ENCODE measurements around the gene NAP1L4. TPM values are rescaled to one million over a fixed set of nuclear protein-coding genes. Genes with fewer than 3 reads are reported as not detected.

Gene NAP1L4
- total RNA-seq, 2 experiments from 2014 or later = 262 to 285 TPM

GRCh38 chr11:2901196-2901796, 90.8 kb downstream of the NAP1L4 start:
- H3K27me3 Mint-ChIP-seq = no peaks in the 10 kb centered on the region
- DNase-seq = no peak
- Histone ChIP-seq H3K27ac (ENCODE audit: low read depth in 1 of 2, low read length in 2 of 2) (peak overlapping the region in 1 of 2 donors; percentile 18), H3K4me1 (ENCODE audit: insufficient read depth, low read length) (peaks cover 56% of the 10 kb centered on the region), H3K36me3 (ENCODE audit: insufficient read depth, low read length) (peaks cover 3% of the 10 kb centered on the region), H3K4me3 (ENCODE audit: low read length) (peak overlapping the region; percentile 69), H3K9me3 (ENCODE audit: control insufficient read depth in 1 of 2, insufficient read depth in 1 of 2, low read length in 2 of 2) (peaks cover 0 to 5% of the 10 kb centered on the region in 2 experiments), H3K27me3 (ENCODE audit: control insufficient read depth in 1 of 2, insufficient read depth in 2 of 2, low read length in 2 of 2) (no peaks in the 10 kb centered on the region)
- no peak for TF ChIP-seq CTCF (IDR thresholded peaks at IDR 0.05)
- intact Hi-C loops (cut with DNase I, micrococcal nuclease) = loop anchor here in 1 of 2 experiments (5.0 kb wide), 1 partner anchor 91 kb away; the partner anchor contains the start of gene NAP1L4
- no peak for ATAC-seq (ENCODE audit: poor library complexity)
- H3K4me3 Mint-ChIP-seq = peak overlapping the region; percentile 86
- H3K9me3 Mint-ChIP-seq = no peaks in the 10 kb centered on the region
- peak overlapping the region; percentile 56 for H3K27ac Mint-ChIP-seq
- ChIA-PET CTCF (interaction anchor here (1.2 to 3.0 kb wide), 4 partner anchors 9 to 369 kb away, joined by 3 to 13 read pairs (median 8); partner anchors contain the start of gene PHLDA2), POLR2A (interaction anchor here (3.2 kb wide), 1 partner anchor 10 kb away, joined by 18 read pairs; no protein-coding TSS in a partner anchor)
- peaks cover 49% of the 10 kb centered on the region for H3K4me1 Mint-ChIP-seq (ENCODE audit: low read depth)
- H3K36me3 Mint-ChIP-seq (ENCODE audit: low read depth) = peaks cover 5% of the 10 kb centered on the region

- no peak for TF ChIP-seq CTCF (IDR thresholded peaks at IDR 0.05)
- H3K27ac Mint-ChIP-seq = peak overlapping the region; percentile 58
- H3K27me3 ChIP-seq (ENCODE audit: control insufficient read depth in 1 of 2, insufficient read depth in 2 of 2, low read length in 2 of 2) = no peaks in the 10 kb centered on the region
- H3K9me3 Mint-ChIP-seq = no peaks in the 10 kb centered on the region
- H3K36me3 Mint-ChIP-seq (ENCODE audit: low read depth) = no peaks in the 10 kb centered on the region
- DNase-seq = peak in 1 of 14 experiments; percentile 40
- no peaks in the 10 kb centered on the region for H3K9me3 ChIP-seq (ENCODE audit: control insufficient read depth in 1 of 2, insufficient read depth in 1 of 2, low read length in 2 of 2)
- ChIA-PET POLR2A (no interaction called here), CTCF (interaction anchor here (1.2 to 1.8 kb wide), 2 partner anchors 11 to 367 kb away, joined by 6 to 10 read pairs; no protein-coding TSS in a partner anchor)
- no peak overlapping the region for H3K4me3 ChIP-seq (ENCODE audit: low read length)
- peaks cover 43% of the 10 kb centered on the region for H3K4me1 Mint-ChIP-seq (ENCODE audit: low read depth)
- peak overlapping the region in 1 of 2 donors; percentile 35 for H3K27ac ChIP-seq (ENCODE audit: low read depth in 1 of 2, low read length in 2 of 2)
- no peaks in the 10 kb centered on the region for H3K36me3 ChIP-seq (ENCODE audit: insufficient read depth, low read length)
- intact Hi-C loops (cut with DNase I, micrococcal nuclease) = loop anchor here in 1 of 2 experiments (10.0 kb wide), 2 partner anchors 704 to 1134 kb away; partner anchors contain the start of gene CTSD
- H3K27me3 Mint-ChIP-seq = no peaks in the 10 kb centered on the region
- peaks cover 56% of the 10 kb centered on the region for H3K4me1 ChIP-seq (ENCODE audit: insufficient read depth, low read length)
- peak overlapping the region; percentile 74 for H3K4me3 Mint-ChIP-seq
- no peak for ATAC-seq (ENCODE audit: poor library complexity)
Measured at GRCh38 chr11:2899080-2899783, 92.9 kb downstream of the NAP1L4 start.

GRCh38 chr11:2898366-2899079, 93.6 kb downstream of the NAP1L4 start:
- ChIA-PET POLR2A (no interaction called here), CTCF (interaction anchor here (1.2 to 1.8 kb wide), 2 partner anchors 10 to 366 kb away, joined by 6 to 10 read pairs; no protein-coding TSS in a partner anchor)
- Mint-ChIP-seq H3K36me3 (ENCODE audit: low read depth) (no peaks in the 10 kb centered on the region), H3K9me3 (no peaks in the 10 kb centered on the region), H3K4me3 (peak overlapping the region; percentile 74), H3K27ac (peak overlapping the region; percentile 58), H3K4me1 (ENCODE audit: low read depth) (peaks cover 38% of the 10 kb centered on the region), H3K27me3 (no peaks in the 10 kb centered on the region)
- no peaks in the 10 kb centered on the region for H3K36me3 ChIP-seq (ENCODE audit: insufficient read depth, low read length)
- H3K27me3 ChIP-seq (ENCODE audit: control insufficient read depth in 1 of 2, insufficient read depth in 2 of 2, low read length in 2 of 2) = no peaks in the 10 kb centered on the region
- ATAC-seq (ENCODE audit: poor library complexity) (peak; percentile 61), DNase-seq (peak; percentile 22 to 84 (median 50))
- H3K4me3 ChIP-seq (ENCODE audit: low read length) = peak overlapping the region; percentile 26
- H3K27ac ChIP-seq (ENCODE audit: low read depth in 1 of 2, low read length in 2 of 2) = peak overlapping the region; percentile 16 to 34
- intact Hi-C loops (cut with DNase I, micrococcal nuclease) = loop anchor here in 1 of 2 experiments (10.0 kb wide), 2 partner anchors 704 to 1134 kb away; partner anchors contain the start of gene CTSD
- peaks cover 54% of the 10 kb centered on the region for H3K4me1 ChIP-seq (ENCODE audit: insufficient read depth, low read length)
- no peaks in the 10 kb centered on the region for H3K9me3 ChIP-seq (ENCODE audit: control insufficient read depth in 1 of 2, insufficient read depth in 1 of 2, low read length in 2 of 2)
- TF ChIP-seq CTCF (IDR thresholded peaks at IDR 0.05) = no peak
